Thoracic aorta (tissue), 2 donors: ENCODE results near the gene UGCG. TPM values are rescaled to one million over a fixed set of nuclear protein-coding genes. Genes with fewer than 3 reads are reported as not detected.

ENCODE experiments used
- ATAC-seq: fragments of 150-250 bp; one replicate; pipeline ENCODE4 v1.8.0; 2017; ENCODE audit warnings: low read depth; ENCODE audit not compliant: insufficient number of reproducible peaks, low FRiP score
- DNase-seq: peaks from one replicate; pipeline ENCODE4 v3.0.0-alpha.2; 2020; ENCODE audit warnings: low spot score
- H3K27ac ChIP-seq, 2 donors: fragments of 200-600 bp; sonication (generic); 1 replicate in 1 of 2; 2 replicates in 1 of 2; pipeline ENCODE4 v1.5.1; 2016; ENCODE audit warnings: mild to moderate bottlenecking in 2 of 2, moderate library complexity in 2 of 2
- H3K27me3 ChIP-seq: fragments of 200-600 bp; sonication (generic); replicated peaks from 2 replicates; pipeline ENCODE4 v1.6.0; 2016; ENCODE audit warnings: mild to moderate bottlenecking; ENCODE audit not compliant: insufficient read depth
- H3K36me3 ChIP-seq: fragments of 200-600 bp; sonication (generic); one replicate; pipeline ENCODE4 v1.5.1; 2016
- H3K4me1 ChIP-seq, 2 donors: fragments of 200-600 bp; sonication (generic); 1 replicate in 1 of 2; 2 replicates in 1 of 2; pipeline versions ENCODE4 v1.5.1 to v1.6.0; 2016; ENCODE audit warnings: low read depth in 2 of 2, mild to moderate bottlenecking in 1 of 2; ENCODE audit not compliant: control insufficient read depth in 1 of 2
- H3K4me3 ChIP-seq: fragments of 200-600 bp; sonication (generic); 2 replicates; pipeline ENCODE4 v1.5.1; 2016; ENCODE audit warnings: mild to moderate bottlenecking
- H3K9me3 ChIP-seq: fragments of 200-600 bp; sonication (generic); 2 replicates; pipeline ENCODE4 v1.5.1; 2016
- CTCF ChIP-seq: fragments of 200-600 bp; sonication (generic); IDR thresholded peaks from one replicate; pipeline ENCODE4 v1.5.1; 2019; ENCODE audit warnings: antibody characterized with exemption
- total RNA-seq, 2 donors: library from RNA; depleted of rRNA; stranded (reverse); fragments of >200 nt; gene quantifications; one replicate each; pipeline versions ENCODE4 v1.1.0 to v1.2.3, GENCODE V29; 2016

The UGCG gene
- total RNA-seq: 10 to 100 TPM; 17.9 to 87.8 TPM

- Histone ChIP-seq H3K4me3 (peak within 1 kb of the TSS; percentile 95), H3K27me3 (no peaks in the 10 kb centered on the region), H3K9me3 (no peaks in the 10 kb centered on the region), H3K4me1 (peaks cover 13 to 33% of the 10 kb centered on the region in 2 donors), H3K27ac (peak within 1 kb of the TSS; percentile 83 to 92), H3K36me3 (no peaks in the 10 kb centered on the region)
- peak; percentile 28 for DNase-seq
- no peak for TF ChIP-seq CTCF
- ATAC-seq: peak; percentile 59
These were observed at the start of gene UGCG for GRCh38 chr9:111895996-111896941. UGCG (plus strand) TSS chr9:111896814; CDS start chr9:111897216, 402 bp downstream.

GRCh38 chr9:111851553-111851952 is 45.1 kb upstream of the UGCG start:
- no peaks in the 10 kb centered on the region for H3K27me3 ChIP-seq
- H3K4me1 ChIP-seq: no peaks in the 10 kb centered on the region
- ATAC-seq (no peak), DNase-seq (no peak)
- H3K4me3 ChIP-seq: no peak overlapping the region
- no peak for TF ChIP-seq CTCF
- no peaks in the 10 kb centered on the region for H3K9me3 ChIP-seq
- H3K36me3 ChIP-seq: no peaks in the 10 kb centered on the region
- H3K27ac ChIP-seq: no peak overlapping the region

- no peak overlapping the region for H3K4me3 ChIP-seq
- no peak overlapping the region for H3K27ac ChIP-seq
- H3K36me3 ChIP-seq: no peaks in the 10 kb centered on the region
- H3K9me3 ChIP-seq: no peaks in the 10 kb centered on the region
- TF ChIP-seq CTCF: no peak
- DNase-seq (no peak), ATAC-seq (no peak)
- H3K4me1 ChIP-seq: no peaks in the 10 kb centered on the region
- H3K27me3 ChIP-seq: no peaks in the 10 kb centered on the region
These were observed 44.3 kb upstream of the UGCG start for GRCh38 chr9:111852291-111852690.

GRCh38 chr9:111853450-111853827 is 43.2 kb upstream of the UGCG start:
- no peak for ATAC-seq

More at GRCh38 chr9:111853450-111853827, 43.2 kb upstream of the UGCG start:
- H3K9me3 ChIP-seq: no peaks in the 10 kb centered on the region
- TF ChIP-seq CTCF: no peak
- no peaks in the 10 kb centered on the region for H3K27me3 ChIP-seq
- no peak overlapping the region for H3K4me3 ChIP-seq
- H3K27ac ChIP-seq: no peak overlapping the region
- no peak for DNase-seq
- H3K4me1 ChIP-seq: no peaks in the 10 kb centered on the region
- no peaks in the 10 kb centered on the region for H3K36me3 ChIP-seq
